ENCODE data around the gene RECQL. TPM values are rescaled to one million over a fixed set of nuclear protein-coding genes. Genes with fewer than 3 reads are reported as not detected.

Gene RECQL
- total RNA-seq, 1 experiment from 2014 or later, result 21.3 TPM

- H3K9me3 ChIP-seq (ENCODE audit: control insufficient read depth in 1 of 2, insufficient read depth in 1 of 2, low read depth in 1 of 2, low read length in 2 of 2), result no peaks in the 10 kb centered on the region
- no peaks in the 10 kb centered on the region for H4K20me1 ChIP-seq (ENCODE audit: insufficient read depth)
- POLR2A ChIA-PET, result no interaction called here
- no peaks in the 10 kb centered on the region for H3K79me2 ChIP-seq (ENCODE audit: insufficient read depth, low read length)
- intact Hi-C loops (cut with micrococcal nuclease), result no loop called here
- no peaks in the 10 kb centered on the region for H3K36me3 ChIP-seq (ENCODE audit: control insufficient read depth in 1 of 2, insufficient read depth in 2 of 2, low read length in 2 of 2)
- CTCF ChIA-PET, result no interaction called here
- no peak overlapping the region for H3K27ac ChIP-seq (ENCODE audit: low read depth, low read length)
- H3K9me2 ChIP-seq (ENCODE audit: insufficient read depth), result no peaks in the 10 kb centered on the region
- BruUV-seq (replicated peaks), result no TSS peak
- no peak overlapping the region for H3K9ac ChIP-seq (ENCODE audit: low read length)
- H3K4me1 ChIP-seq (ENCODE audit: control insufficient read depth in 1 of 2, insufficient read depth in 2 of 2, low read length in 2 of 2), result no peaks in the 10 kb centered on the region
- RAD21 ChIA-PET (ENCODE audit: low non-redundant PET in 1 of 2, low total read pairs in 2 of 2, uncharacterized antibody in 2 of 2, unreplicated experiment in 2 of 2), result no interaction called here
- H2AFZ ChIP-seq (ENCODE audit: low read depth, low read length, poor library complexity, severe bottlenecking), result no peak overlapping the region
- ATAC-seq (no peak), DNase-seq (ENCODE audit: low read depth, low spot score) (no peak)
- H3K4me3 ChIP-seq (replicated peaks in 1 of 2; ENCODE audit: low read depth in 1 of 2, low read length in 2 of 2), result no peak overlapping the region
- TF ChIP-seq CTCF (IDR thresholded peaks at IDR 0.05 in 2 of 3, conservative IDR thresholded peaks at IDR 0.05 in 1 of 3; ENCODE audit: borderline replicate concordance in 1 of 3, insufficient read depth in 1 of 3, low read depth in 2 of 3, low read length in 2 of 3) (no peak), SP1 (IDR thresholded peaks at IDR 0.05; ENCODE audit: low read depth) (no peak), JUND (IDR thresholded peaks at IDR 0.05) (no peak), REST (IDR thresholded peaks at IDR 0.05; ENCODE audit: low read depth) (no peak), SIN3A (IDR thresholded peaks at IDR 0.05; ENCODE audit: low read depth) (no peak), POLR2AphosphoS5 (IDR thresholded peaks at IDR 0.05; ENCODE audit: low read depth, low read length) (no peak), CEBPB (IDR thresholded peaks at IDR 0.05; ENCODE audit: low read depth) (no peak), FOSL1 (IDR thresholded peaks at IDR 0.05; ENCODE audit: low read depth) (no peak), ATF3 (IDR thresholded peaks at IDR 0.05) (no peak), TCF7L2 (IDR thresholded peaks at IDR 0.05; ENCODE audit: borderline replicate concordance, extremely low read depth, insufficient read depth, insufficient read length) (no peak), EZH2 (IDR thresholded peaks at IDR 0.05) (no peak), ZFX (IDR thresholded peaks at IDR 0.05) (no peak), ELF1 (IDR thresholded peaks at IDR 0.05; ENCODE audit: borderline replicate concordance, low read depth) (no peak), POLR2A (IDR thresholded peaks at IDR 0.05; ENCODE audit: borderline replicate concordance, extremely low read depth, insufficient read depth, insufficient read length) (no peak), YY1 (IDR thresholded peaks at IDR 0.05; ENCODE audit: extremely low read depth, insufficient replicate concordance, low read depth, low read length) (no peak)
- TF ChIP-seq, protein P1, sequence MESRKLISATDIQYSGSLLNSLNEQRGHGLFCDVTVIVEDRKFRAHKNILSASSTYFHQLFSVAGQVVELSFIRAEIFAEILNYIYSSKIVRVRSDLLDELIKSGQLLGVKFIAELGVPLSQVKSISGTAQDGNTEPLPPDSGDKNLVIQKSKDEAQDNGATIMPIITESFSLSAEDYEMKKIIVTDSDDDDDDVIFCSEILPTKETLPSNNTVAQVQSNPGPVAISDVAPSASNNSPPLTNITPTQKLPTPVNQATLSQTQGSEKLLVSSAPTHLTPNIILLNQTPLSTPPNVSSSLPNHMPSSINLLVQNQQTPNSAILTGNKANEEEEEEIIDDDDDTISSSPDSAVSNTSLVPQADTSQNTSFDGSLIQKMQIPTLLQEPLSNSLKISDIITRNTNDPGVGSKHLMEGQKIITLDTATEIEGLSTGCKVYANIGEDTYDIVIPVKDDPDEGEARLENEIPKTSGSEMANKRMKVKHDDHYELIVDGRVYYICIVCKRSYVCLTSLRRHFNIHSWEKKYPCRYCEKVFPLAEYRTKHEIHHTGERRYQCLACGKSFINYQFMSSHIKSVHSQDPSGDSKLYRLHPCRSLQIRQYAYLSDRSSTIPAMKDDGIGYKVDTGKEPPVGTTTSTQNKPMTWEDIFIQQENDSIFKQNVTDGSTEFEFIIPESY (IDR thresholded peaks at IDR 0.05; ENCODE audit: extremely low read depth, insufficient replicate concordance, low read length), result no peak
- no peaks in the 10 kb centered on the region for H3K27me3 ChIP-seq (ENCODE audit: insufficient read depth, low read length)
- no peak overlapping the region for H3K4me2 ChIP-seq (ENCODE audit: low read length)
Observed at GRCh38 chr12:21526721-21527345, 25.4 kb upstream of the RECQL start.

Data from HCT116 (cell line).